Measurements from ENCODE around the gene DIDO1. TPM values are rescaled to one million over a fixed set of nuclear protein-coding genes. Genes with fewer than 3 reads are reported as not detected.

Gene DIDO1
- total and polyA plus RNA-seq, 2 of the 4 experiments (the other 2 are of a cell fraction): 21.8 to 28.1 TPM

DNA sequence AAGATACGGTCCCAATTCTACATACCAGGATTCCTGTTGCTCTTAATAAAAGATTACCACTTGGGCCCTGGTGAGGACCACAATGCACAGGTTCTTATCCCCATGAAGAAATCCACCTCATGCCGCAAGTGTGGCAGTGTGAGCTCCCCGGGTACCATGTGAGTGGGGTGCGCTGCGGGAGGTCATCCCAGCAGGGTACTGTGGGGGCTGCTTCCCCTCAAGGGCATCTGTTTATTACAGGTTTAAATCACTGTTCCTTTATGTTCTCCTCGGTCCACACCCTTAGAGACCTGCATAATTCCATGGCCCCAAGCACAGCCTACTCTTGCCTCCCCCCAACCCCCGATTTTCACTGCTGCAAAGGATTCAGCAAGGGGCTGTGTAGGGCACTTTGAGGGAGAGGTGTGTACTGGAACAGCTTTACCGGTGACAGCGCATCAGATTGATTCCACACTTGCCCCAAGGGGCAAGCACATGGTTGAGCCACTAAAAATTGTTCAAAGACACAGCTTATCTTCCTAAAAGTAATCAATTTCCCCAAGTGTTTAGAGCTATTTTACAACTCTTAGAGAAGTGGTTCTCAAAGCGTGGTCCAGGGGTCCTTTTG lies 6.2 kb downstream of the DIDO1 start:
- no peak overlapping the region for H3K56ac ChIP-seq (ENCODE audit: extremely low read depth, insufficient read depth, low read length)
- H2AK5ac ChIP-seq (ENCODE audit: low read depth, low read length): no peak overlapping the region
- H4K91ac ChIP-seq (ENCODE audit: insufficient read depth, low read depth, low read length): no peak overlapping the region
- H4K5ac ChIP-seq (ENCODE audit: low read depth, low read length): no peak overlapping the region
- H3K79me1 ChIP-seq (ENCODE audit: low read depth in 1 of 2, low read length in 2 of 2): peaks cover 0 to 80% of the 10 kb centered on the region in 2 experiments; a peak in 2 of 4 replicates
- no peaks in the 10 kb centered on the region for H3K27me3 ChIP-seq (ENCODE audit: control insufficient read depth, insufficient read depth, low read length)
- peaks cover 25% of the 10 kb centered on the region for H3K9me1 ChIP-seq (ENCODE audit: insufficient read depth, low read length)
- dilution Hi-C loops (cut with HindIII; ENCODE audit: low sequenced_read_pairs, unreplicated experiment): no loop called here
- whole genome bisulfite sequencing, 2 experiments (ENCODE audit: extremely low coverage in 2 of 2, insufficient read length in 1 of 2): no CpG with 5 or more reads among the region's 10 CpGs
- POLR2A ChIA-PET (ENCODE audit: unreplicated experiment): no interaction called here
- no peak overlapping the region for H3K18ac ChIP-seq (ENCODE audit: low read depth, low read length)
- H2BK120ac ChIP-seq (ENCODE audit: low read depth, low read length): no peak overlapping the region
- H3K4me1 ChIP-seq (ENCODE audit: control insufficient read depth, insufficient read depth, low read length): peaks cover 19% of the 10 kb centered on the region
- H2BK20ac ChIP-seq (ENCODE audit: low read depth, low read length): no peak overlapping the region
- no TSS peak for BruUV-seq (replicated peaks)
- H3K27ac ChIP-seq (ENCODE audit: insufficient read depth, low read length): no peak overlapping the region
- no peak overlapping the region for H3K14ac ChIP-seq (replicated peaks; ENCODE audit: low read depth, low read length)
- H3K23ac ChIP-seq (ENCODE audit: low read depth, low read length): no peak overlapping the region
- H2BK15ac ChIP-seq (ENCODE audit: low read depth, low read length): no peak overlapping the region
- intact Hi-C loops (cut with micrococcal nuclease): no loop called here
- in situ Hi-C loops (cut with MboI; ENCODE audit: low sequenced_read_pairs): no loop called here
- no peak overlapping the region for H3K4ac ChIP-seq (ENCODE audit: low read depth, low read length)
- CTCF ChIA-PET: interaction anchor here (4.3 kb wide), 1 partner anchor 13 kb away, joined by 12 read pairs; no protein-coding TSS in a partner anchor
- TF ChIP-seq FOS (IDR thresholded peaks at IDR 0.05; ENCODE audit: low read depth, low read length) (no peak), POLR2A (IDR thresholded peaks at IDR 0.05; ENCODE audit: low read depth, low read length) (no peak), MAFK (IDR thresholded peaks at IDR 0.05; ENCODE audit: low read depth, low read length) (no peak), RFX5 (IDR thresholded peaks at IDR 0.05; ENCODE audit: low read depth, low read length) (no peak), RCOR1 (IDR thresholded peaks at IDR 0.05; ENCODE audit: insufficient replicate concordance, low read length) (no peak), RAD21 (IDR thresholded peaks at IDR 0.05; ENCODE audit: low read length) (no peak)
- TF ChIP-seq, protein P1, sequence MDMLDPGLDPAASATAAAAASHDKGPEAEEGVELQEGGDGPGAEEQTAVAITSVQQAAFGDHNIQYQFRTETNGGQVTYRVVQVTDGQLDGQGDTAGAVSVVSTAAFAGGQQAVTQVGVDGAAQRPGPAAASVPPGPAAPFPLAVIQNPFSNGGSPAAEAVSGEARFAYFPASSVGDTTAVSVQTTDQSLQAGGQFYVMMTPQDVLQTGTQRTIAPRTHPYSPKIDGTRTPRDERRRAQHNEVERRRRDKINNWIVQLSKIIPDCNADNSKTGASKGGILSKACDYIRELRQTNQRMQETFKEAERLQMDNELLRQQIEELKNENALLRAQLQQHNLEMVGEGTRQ (IDR thresholded peaks at IDR 0.05; ENCODE audit: low read depth, low read length): no peak
- TF ChIP-seq, protein P2, sequence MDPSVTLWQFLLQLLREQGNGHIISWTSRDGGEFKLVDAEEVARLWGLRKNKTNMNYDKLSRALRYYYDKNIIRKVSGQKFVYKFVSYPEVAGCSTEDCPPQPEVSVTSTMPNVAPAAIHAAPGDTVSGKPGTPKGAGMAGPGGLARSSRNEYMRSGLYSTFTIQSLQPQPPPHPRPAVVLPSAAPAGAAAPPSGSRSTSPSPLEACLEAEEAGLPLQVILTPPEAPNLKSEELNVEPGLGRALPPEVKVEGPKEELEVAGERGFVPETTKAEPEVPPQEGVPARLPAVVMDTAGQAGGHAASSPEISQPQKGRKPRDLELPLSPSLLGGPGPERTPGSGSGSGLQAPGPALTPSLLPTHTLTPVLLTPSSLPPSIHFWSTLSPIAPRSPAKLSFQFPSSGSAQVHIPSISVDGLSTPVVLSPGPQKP (IDR thresholded peaks at IDR 0.05; ENCODE audit: borderline replicate concordance, low read depth, low read length): no peak
- H3K4me3 ChIP-seq (ENCODE audit: insufficient read depth, low read depth, low read length): no peak overlapping the region
- ATAC-seq (ENCODE audit: low read depth): no peak
- peaks cover 97% of the 10 kb centered on the region for H4K20me1 ChIP-seq (ENCODE audit: insufficient read depth, low read length)
- no peak overlapping the region for H3K9ac ChIP-seq (ENCODE audit: low read depth, low read length)
- DNase-seq: no peak
- no peak overlapping the region for H2AFZ ChIP-seq (replicated peaks; ENCODE audit: low read length, poor library complexity)
- no peak overlapping the region for H2BK5ac ChIP-seq (ENCODE audit: low read depth, low read length, poor library complexity, severe bottlenecking)
- no peak overlapping the region for H3K4me2 ChIP-seq (ENCODE audit: low read depth, low read length)
- no peak overlapping the region for H4K8ac ChIP-seq (ENCODE audit: low read depth in 2 of 2, low read length in 2 of 2)
- H2AK9ac ChIP-seq (replicated peaks; ENCODE audit: low read depth, low read length, poor library complexity): no peak overlapping the region
- no peaks in the 10 kb centered on the region for H3K36me3 ChIP-seq (ENCODE audit: control insufficient read depth, insufficient read depth, low read length)
- no peaks in the 10 kb centered on the region for H3K9me3 ChIP-seq (ENCODE audit: control insufficient read depth, insufficient read depth, low read length)

Data from IMR-90 (cell line).